Right lobe of liver (tissue), 4 donors: ENCODE measurements around the gene ROBO2.

Source experiments
- CTCF ChIP-seq, 4 donors: fragments of 200-600 bp in 3 of 4; fragments of 450-650 bp in 1 of 4; IDR thresholded peaks; one replicate each; pipeline versions ENCODE4 v1.5.1 to v1.8.0; 2016 to 2022; ENCODE audit warnings: antibody characterized with exemption in 4 of 4, mild to moderate bottlenecking in 2 of 4
- POLR2A ChIP-seq: fragments of 450-650 bp; IDR thresholded peaks from one replicate; pipeline ENCODE4 v1.6.1; 2017; ENCODE audit warnings: antibody characterized with exemption, mild to moderate bottlenecking
- donor health status: DM: no; HTN: no; CAD: no.
- donor health status: DM: no; HTN: no; CAD: no.
- donor health status: DM: no; HTN: yes; CAD: no.

GRCh38 chr3:77348244-77348855 lies 308.5 kb downstream of the ROBO2 start:
- peak; percentile 24 to 56 (median 33) for TF ChIP-seq CTCF (IDR thresholded peaks at IDR 0.05)
- TF ChIP-seq POLR2A = no peak
